ENCODE results near the gene CHMP2A. TPM values are rescaled to one million over a fixed set of nuclear protein-coding genes. Genes with fewer than 3 reads are reported as not detected.

The CHMP2A gene
- total and polyA plus RNA-seq, 2 of the 8 experiments (the other 6 are each of a cell fraction or from before 2014, with no cell fraction given): 70.0 to 132 TPM

DNA sequence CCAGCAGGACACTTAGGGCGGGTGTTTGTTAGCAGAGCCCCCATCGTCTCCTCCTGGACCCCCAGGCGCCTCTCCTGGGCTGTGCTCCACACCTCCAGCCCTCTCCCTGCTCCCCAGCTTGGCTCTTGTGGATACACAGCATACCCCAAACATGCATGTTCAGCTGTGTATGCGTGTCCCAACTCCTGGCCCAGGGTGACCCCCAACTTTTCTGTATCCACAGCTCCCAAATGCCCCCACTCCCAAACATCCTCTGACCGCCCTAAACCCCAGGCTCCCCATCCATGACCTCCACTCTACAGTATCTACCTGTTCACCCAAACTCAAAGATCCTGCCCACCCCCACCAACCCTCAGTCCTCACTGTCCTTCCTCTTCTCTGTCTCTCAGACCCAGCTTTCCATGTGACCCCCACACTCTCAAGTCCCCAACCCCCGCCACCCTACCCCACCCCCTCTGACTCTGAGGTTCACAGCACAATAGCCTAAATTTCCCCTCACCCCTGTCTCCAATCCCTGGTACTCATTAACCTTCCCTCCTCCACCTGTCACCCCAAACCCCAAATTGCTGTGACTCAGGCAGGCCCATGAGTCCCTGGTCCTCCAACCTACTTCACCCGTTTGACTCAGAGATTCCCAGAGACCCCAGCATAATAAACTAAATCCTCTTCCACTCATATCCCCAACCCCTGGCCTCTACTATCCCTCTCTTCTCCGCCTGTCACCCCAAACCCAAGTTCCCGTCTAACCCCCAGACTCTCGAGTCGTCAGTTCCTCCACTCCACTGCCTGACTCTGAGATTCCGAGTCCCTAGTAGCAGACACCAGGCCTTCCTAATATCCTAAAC lies 2.5 kb upstream of the CHMP2A start:
- Histone ChIP-seq H3K18ac (ENCODE audit: extremely low read depth, low read length) (no peak overlapping the region; the same call in 1 of the 2 replicates), H4K20me1 (replicated peaks in 1 of 2; ENCODE audit: control insufficient read depth in 1 of 2, insufficient read depth in 2 of 2, low read length in 2 of 2) (peaks cover 0 to 7% of the 10 kb centered on the region in 2 experiments), H2BK20ac (ENCODE audit: low read length) (no peak overlapping the region), H3K23me2 (ENCODE audit: low read depth, low read length) (peaks cover 29% of the 10 kb centered on the region), H3K4me3 (ENCODE audit: extremely low read depth in 1 of 4, insufficient read depth in 2 of 4, low read depth in 3 of 4, low read length in 4 of 4) (peak overlapping the region; percentile 58 to 87 (median 81)), H2BK5ac (ENCODE audit: low read depth, low read length) (peak overlapping the region; percentile 66; the same call in 1 of the 2 replicates), H3K79me1 (ENCODE audit: low read depth, low read length) (peaks cover 4% of the 10 kb centered on the region), H2AK5ac (ENCODE audit: low read depth, low read length) (no peak overlapping the region), H3K79me2 (ENCODE audit: control insufficient read depth in 1 of 2, insufficient read depth in 2 of 2, low read length in 2 of 2) (peaks cover 7 to 19% of the 10 kb centered on the region in 2 experiments), H4K8ac (ENCODE audit: extremely low read depth, insufficient read depth, low read length) (no peak overlapping the region), H3K27me3 (replicated peaks in 1 of 4; ENCODE audit: control insufficient read depth in 3 of 4, extremely low read depth in 1 of 4, insufficient read depth in 3 of 4, low read length in 3 of 4) (peaks cover 0 to 8% (median 2%) of the 10 kb centered on the region in 4 experiments; a peak in 3 of 7 replicates), H4K5ac (ENCODE audit: insufficient read length, low read depth, low read length) (no peak overlapping the region), H3K9ac (replicated peaks in 1 of 4; ENCODE audit: extremely low read depth in 1 of 4, low read depth in 3 of 4, low read length in 3 of 4) (peak overlapping the region; percentile 82 to 100 (median 86)), H4K91ac (replicated peaks; ENCODE audit: insufficient read length, low read length) (no peak overlapping the region), H3K23ac (ENCODE audit: insufficient read length) (no peak overlapping the region), H3K4me2 (ENCODE audit: insufficient read depth in 1 of 2, low read depth in 2 of 2, low read length in 2 of 2) (peak overlapping the region; percentile 87 to 96), H2BK120ac (replicated peaks; ENCODE audit: low read depth, low read length) (no peak overlapping the region), H3K14ac (ENCODE audit: insufficient read length) (no peak overlapping the region), H2BK12ac (ENCODE audit: low read depth, low read length) (no peak overlapping the region), H3K27ac (ENCODE audit: low read depth, low read length) (peak overlapping the region; percentile 14; the same call in 1 of the 2 replicates), H3K36me3 (ENCODE audit: control insufficient read depth in 2 of 4, insufficient read depth in 4 of 4, low read length in 3 of 4) (peaks cover 6 to 15% (median 10%) of the 10 kb centered on the region in 4 experiments), H3K4ac (replicated peaks; ENCODE audit: insufficient read length, low read depth, low read length) (no peak overlapping the region), H2BK15ac (ENCODE audit: low read length) (no peak overlapping the region), H3K9me3 (ENCODE audit: insufficient read depth in 2 of 2, low read depth in 1 of 2, low read length in 1 of 2) (no peaks in the 10 kb centered on the region), H3K56ac (replicated peaks; ENCODE audit: insufficient read length, low read depth, low read length) (peak overlapping the region; percentile 47), H2AFZ (ENCODE audit: low read length) (no peak overlapping the region), H3K4me1 (replicated peaks in 1 of 4; ENCODE audit: control insufficient read depth in 3 of 4, insufficient read depth in 4 of 4, low read length in 3 of 4) (peaks cover 0 to 36% (median 22%) of the 10 kb centered on the region in 4 experiments; a peak in 6 of 7 replicates)
- DNase-seq (ENCODE audit: low read depth in 1 of 2, low spot score in 2 of 2) (no peak), FAIRE-seq (no peak)
- POLR2A ChIA-PET (ENCODE audit: partially characterized antibody): interaction anchor here (0.6 to 17.2 kb wide), 5 partner anchors 8 to 328 kb away, joined by 3 to 434 read pairs (median 80); partner anchors contain the start of genes CHMP2A, MZF1, SLC27A5 and TRIM28
- CTCF ChIA-PET (ENCODE audit: partially characterized antibody): interaction anchor here (0.8 to 7.3 kb wide), 5 partner anchors 10 to 41 kb away, joined by 3 to 35 read pairs (median 4); partner anchors contain the start of gene ZBTB45
- 34% methylated on average over 10 of the region's 12 CpGs; no CpG with 5 or more reads in 1 of the 2 experiments for WGBS, 2 experiments (ENCODE audit: extremely low coverage in 1 of 2, insufficient coverage in 1 of 2, insufficient read length in 1 of 2, insufficient replicate concordance in 2 of 2, low coverage in 1 of 2, low lambda C conversion rate in 2 of 2, missing lambda C conversion rate in 1 of 2)
- TF ChIP-seq SRF (IDR thresholded peaks at IDR 0.05; ENCODE audit: low read depth, low read length): no peak
- no peak for TF ChIP-seq CHD2 (IDR thresholded peaks at IDR 0.05; ENCODE audit: low read length)
- no peak for TF ChIP-seq TAF1 (IDR thresholded peaks at IDR 0.05; ENCODE audit: low read depth, low read length)
- no peak for TF ChIP-seq CHD1 (IDR thresholded peaks at IDR 0.05; ENCODE audit: low read depth, low read length)
- TF ChIP-seq TEAD4 (IDR thresholded peaks at IDR 0.05; ENCODE audit: low read depth, low read length): no peak
- no peak for TF ChIP-seq JUND (IDR thresholded peaks at IDR 0.05; ENCODE audit: low read length)
- no peak for TF ChIP-seq NANOG (IDR thresholded peaks at IDR 0.05; ENCODE audit: insufficient read depth, low read depth, low read length, poor library complexity, severe bottlenecking)
- no peak for TF ChIP-seq PHF8 (conservative IDR thresholded peaks at IDR 0.05; ENCODE audit: low read depth, low read length)
- TF ChIP-seq ZNF274 (IDR thresholded peaks at IDR 0.05; ENCODE audit: borderline replicate concordance, extremely low read depth, low read length): no peak

Data from H1 (cell line).